IMR-90 (cell line): ENCODE results near the gene AMPD2. TPM values are rescaled to one million over a fixed set of nuclear protein-coding genes. Genes with fewer than 3 reads are reported as not detected.

ENCODE experiments used
- ATAC-seq: fragments of 200-7000 bp; cut with Tn5 transposase; 2 replicates; pipeline ENCODE4 v1.9.1; 2020; ENCODE audit warnings: low read depth, mild to moderate bottlenecking, moderate library complexity
- BruUV-seq: library from RNA; stranded (reverse); fragments of 400-500 nt; replicated peaks from 2 replicates; lab custom pipeline; 2021; lab: Mats Ljungman, UMichigan
- CTCF ChIA-PET: fragments of 300-600 bp; formaldehyde crosslinking; extraction: SDS; loops from one replicate; lab custom pipeline; 2021; ENCODE audit warnings: antibody characterized with exemption; lab: Yijun Ruan, JAX
- POLR2A ChIA-PET: fragments of 300-600 bp; sonication (Branson Sonifier 250); formaldehyde crosslinking; loops from one replicate; lab custom pipeline; 2022; ENCODE audit warnings: antibody characterized with exemption; ENCODE audit not compliant: unreplicated experiment; lab: Charles Lee
- DNase-seq: peaks from one replicate; pipeline ENCODE4 v3.0.0; 2013
- H2AFZ ChIP-seq: replicated peaks from 2 replicates; pipeline ENCODE3; 2013; ENCODE audit warnings: low read length, mild to moderate bottlenecking; ENCODE audit not compliant: poor library complexity
- H2AK5ac ChIP-seq: 2 replicates; pipeline ENCODE4 v1.6.1; 2013; ENCODE audit warnings: low read depth, low read length, inconsistent platforms
- H2AK9ac ChIP-seq: replicated peaks from 2 replicates; pipeline ENCODE3; 2013; ENCODE audit warnings: mild to moderate bottlenecking, low read depth, low read length, moderate library complexity; ENCODE audit not compliant: poor library complexity
- H2BK120ac ChIP-seq: 2 replicates; pipeline ENCODE4 v1.6.1; 2013; ENCODE audit warnings: low read depth, low read length, inconsistent platforms
- H2BK15ac ChIP-seq: 3 replicates; pipeline ENCODE4 v1.6.1; 2013; ENCODE audit warnings: low read depth, low read length, inconsistent platforms
- H2BK20ac ChIP-seq: 2 replicates; pipeline ENCODE4 v1.6.1; 2013; ENCODE audit warnings: low read depth, mild to moderate bottlenecking, inconsistent platforms, low read length, moderate library complexity
- H2BK5ac ChIP-seq: 2 replicates; pipeline ENCODE4 v1.6.1; 2013; ENCODE audit warnings: mild to moderate bottlenecking, low read depth, low read length, inconsistent platforms; ENCODE audit not compliant: poor library complexity, severe bottlenecking
- H3K14ac ChIP-seq: replicated peaks from 2 replicates; pipeline ENCODE4 v1.6.1; 2013; ENCODE audit warnings: low read depth, low read length, inconsistent platforms
- H3K18ac ChIP-seq: 2 replicates; pipeline ENCODE4 v1.6.1; 2013; ENCODE audit warnings: low read depth, low read length, control low read depth
- H3K23ac ChIP-seq: 2 replicates; pipeline ENCODE4 v1.6.1; 2013; ENCODE audit warnings: low read depth, low read length, inconsistent platforms
- H3K27ac ChIP-seq: 2 replicates; pipeline ENCODE4 v1.5.1; 2013; ENCODE audit warnings: mild to moderate bottlenecking, control low read depth, low read length; ENCODE audit not compliant: insufficient read depth
- H3K27me3 ChIP-seq: 2 replicates; pipeline ENCODE4 v1.6.1; 2013; ENCODE audit warnings: low read length; ENCODE audit not compliant: control insufficient read depth, insufficient read depth
- H3K36me3 ChIP-seq: 2 replicates; pipeline ENCODE4 v1.6.1; 2013; ENCODE audit warnings: low read length, mixed read lengths; ENCODE audit not compliant: control insufficient read depth, insufficient read depth
- H3K4ac ChIP-seq: 2 replicates; pipeline ENCODE4 v1.6.1; 2013; ENCODE audit warnings: low read depth, low read length, inconsistent platforms
- H3K4me1 ChIP-seq: 2 replicates; pipeline ENCODE4 v1.6.1; 2013; ENCODE audit warnings: low read length, mixed read lengths; ENCODE audit not compliant: control insufficient read depth, insufficient read depth
- H3K4me2 ChIP-seq: 2 replicates; pipeline ENCODE4 v1.6.1; 2013; ENCODE audit warnings: low read depth, mild to moderate bottlenecking, control low read depth, low read length, moderate library complexity
- H3K4me3 ChIP-seq: 2 replicates; pipeline ENCODE4 v1.5.1; 2013; ENCODE audit warnings: low read depth, mild to moderate bottlenecking, control low read depth, low read length, moderate library complexity; ENCODE audit not compliant: insufficient read depth
- H3K56ac ChIP-seq: 2 replicates; pipeline ENCODE4 v1.6.1; 2013; ENCODE audit warnings: low read length, inconsistent platforms; ENCODE audit not compliant: insufficient read depth; ENCODE audit errors: extremely low read depth
- H3K79me1 ChIP-seq, 2 experiments: 2 replicates each; pipeline ENCODE4 v1.6.1; 2013; ENCODE audit warnings: low read length in 2 of 2, inconsistent platforms in 1 of 2, low read depth in 1 of 2
- H3K9ac ChIP-seq: 2 replicates; pipeline ENCODE4 v1.6.1; 2013; ENCODE audit warnings: low read depth, low read length, control low read depth
- H3K9me1 ChIP-seq: 2 replicates; pipeline ENCODE4 v1.6.1; 2013; ENCODE audit warnings: low read length, inconsistent platforms; ENCODE audit not compliant: insufficient read depth
- H3K9me3 ChIP-seq: 2 replicates; pipeline ENCODE4 v1.6.1; 2013; ENCODE audit warnings: low read length; ENCODE audit not compliant: control insufficient read depth, insufficient read depth
- H4K20me1 ChIP-seq: 2 replicates; pipeline ENCODE4 v1.6.1; 2013; ENCODE audit warnings: low read length, inconsistent platforms; ENCODE audit not compliant: insufficient read depth
- H4K5ac ChIP-seq: 2 replicates; pipeline ENCODE4 v1.6.1; 2013; ENCODE audit warnings: mild to moderate bottlenecking, low read depth, low read length, control low read depth
- H4K8ac ChIP-seq, 2 experiments: 2 replicates each; pipeline ENCODE4 v1.6.1; 2013; ENCODE audit warnings: low read depth in 2 of 2, low read length in 2 of 2, control low read depth in 1 of 2, inconsistent platforms in 1 of 2
- H4K91ac ChIP-seq: 2 replicates; pipeline ENCODE4 v1.6.1; 2013; ENCODE audit warnings: low read depth, low read length, inconsistent platforms; ENCODE audit not compliant: insufficient read depth
- BHLHE40 ChIP-seq: fragments of 150-350 bp; IDR thresholded peaks from 2 replicates; pipeline ENCODE4 v1.6.1; 2016; ENCODE audit warnings: mild to moderate bottlenecking, low read depth, low read length
- CEBPB ChIP-seq: IDR thresholded peaks from 2 replicates; pipeline ENCODE4 v1.6.1; 2012; ENCODE audit warnings: low read depth, low read length, improper control_type of control experiment
- CHD1 ChIP-seq: IDR thresholded peaks from 2 replicates; pipeline ENCODE4 v1.6.1; 2012; ENCODE audit warnings: low read depth, low read length, improper control_type of control experiment
- CTCF ChIP-seq: conservative IDR thresholded peaks from 2 replicates; pipeline ENCODE4 v1.5.1; 2012; ENCODE audit warnings: mild to moderate bottlenecking, low read depth, low read length, improper control_type of control experiment
- MAFK ChIP-seq: IDR thresholded peaks from 2 replicates; pipeline ENCODE4 v1.6.1; 2012; ENCODE audit warnings: low read depth, low read length, improper control_type of control experiment
- MAZ ChIP-seq: IDR thresholded peaks from 2 replicates; pipeline ENCODE4 v1.6.1; 2012; ENCODE audit warnings: low read depth, mild to moderate bottlenecking, low read length, improper control_type of control experiment, moderate library complexity, borderline replicate concordance
- MXI1 ChIP-seq: IDR thresholded peaks from 2 replicates; pipeline ENCODE4 v1.6.1; 2012; ENCODE audit warnings: low read depth, mild to moderate bottlenecking, low read length, moderate library complexity, borderline replicate concordance
- POLR2A ChIP-seq: IDR thresholded peaks from 2 replicates; pipeline ENCODE4 v1.6.1; 2012; ENCODE audit warnings: mild to moderate bottlenecking, low read depth, low read length
- RCOR1 ChIP-seq: IDR thresholded peaks from 2 replicates; pipeline ENCODE4 v1.6.1; 2012; ENCODE audit warnings: mild to moderate bottlenecking, low read length, improper control_type of control experiment; ENCODE audit not compliant: insufficient replicate concordance
- RFX5 ChIP-seq: IDR thresholded peaks from 2 replicates; pipeline ENCODE4 v1.8.0; 2012; ENCODE audit warnings: low read depth, mild to moderate bottlenecking, low read length, moderate library complexity
- USF2 ChIP-seq: fragments of 150-350 bp; IDR thresholded peaks from 2 replicates; pipeline ENCODE4 v1.6.1; 2017; ENCODE audit warnings: mild to moderate bottlenecking, antibody characterized with exemption, low read length, low read depth
- WGBS, 2 experiments: methylation state at CpG; one replicate each; pipeline versions ENCODE4 v1.1.5 to v1.1.7; 2013; ENCODE audit warnings: missing lambda C conversion rate in 2 of 2; ENCODE audit not compliant: insufficient read length in 1 of 2; ENCODE audit errors: extremely low coverage in 2 of 2; 5-methylcytosine and 5-hydroxymethylcytosine counted together
- dilution Hi-C: fragments of 300-500 bp; cut with HindIII; formaldehyde crosslinking; loops from one replicate; pipeline ENCODE4 v1.14.3; 2018; ENCODE audit warnings: low sequenced_read_pairs; ENCODE audit not compliant: unreplicated experiment
- in situ Hi-C: fragments of 300-500 bp; cut with MboI; formaldehyde crosslinking; loops from 3 replicates; pipeline ENCODE4 v1.14.3; 2019; ENCODE audit warnings: low sequenced_read_pairs, inconsistent platforms, mixed read lengths
- intact Hi-C: fragments of 100-400 bp; cut with micrococcal nuclease; formaldehyde crosslinking; loops from 2 replicates; pipeline ENCODE4 v1.10.0; 2022
- polyA plus RNA-seq, 3 experiments: library from polyadenylated mRNA; depleted of rRNA; stranded (reverse); fragments of >200 nt; gene quantifications; 2 replicates each; pipeline ENCODE4 v1.2.3, GENCODE V29; 2012; ENCODE audit warnings: low replicate concordance in 1 of 3
- total RNA-seq: library from RNA; depleted of rRNA; stranded (reverse); fragments of >200 nt; gene quantifications from 2 replicates; pipeline ENCODE4 v1.2.3, GENCODE V29; 2012
- TF ChIP-seq, protein P1 (sequence below): fragments of 150-350 bp; IDR thresholded peaks from 2 replicates; pipeline ENCODE4 v1.6.1; 2016; ENCODE audit warnings: low read depth, mild to moderate bottlenecking, low read length, moderate library complexity, borderline replicate concordance

AMPD2 gene
- total and polyA plus RNA-seq, 2 of the 4 experiments (the other 2 are of a cell fraction) = 61.5 to 103 TPM

- Histone ChIP-seq H2BK20ac (no peak overlapping the region), H4K91ac (no peak overlapping the region), H2AFZ (no peak overlapping the region), H3K36me3 (no peaks in the 10 kb centered on the region), H3K4me1 (peaks cover 2% of the 10 kb centered on the region), H3K27me3 (0 out of 2 replicates have a peak, but pooled peaks cover 3% of the 10 kb centered on the region), H4K5ac (no peak overlapping the region), H3K4ac (no peak overlapping the region), H3K56ac (no peak overlapping the region), H3K14ac (no peak overlapping the region), H3K79me1 (peaks cover 0 to 3% of the 10 kb centered on the region in 2 experiments; a peak in 2 of 4 replicates), H2BK120ac (no peak overlapping the region), H3K4me3 (no peak overlapping the region), H2BK15ac (no peak overlapping the region), H3K9ac (no peak overlapping the region), H3K18ac (no peak overlapping the region), H3K9me1 (peaks cover 2% of the 10 kb centered on the region; the same call in 1 of the 2 replicates), H4K8ac (no peak overlapping the region), H3K23ac (no peak overlapping the region), H2AK5ac (no peak overlapping the region), H2BK5ac (no peak overlapping the region), H3K27ac (no peak overlapping the region), H3K9me3 (no peaks in the 10 kb centered on the region; the same call in 1 of the 2 replicates), H2AK9ac (no peak overlapping the region), H3K4me2 (no peak overlapping the region), H4K20me1 (no peaks in the 10 kb centered on the region)
- TF ChIP-seq MXI1 (no peak), USF2 (no peak), RFX5 (no peak), CHD1 (no peak), BHLHE40 (no peak), POLR2A (no peak), MAFK (no peak), CEBPB (no peak), MAZ (no peak), CTCF (no peak), RCOR1 (no peak)
- TF ChIP-seq, protein P1, sequence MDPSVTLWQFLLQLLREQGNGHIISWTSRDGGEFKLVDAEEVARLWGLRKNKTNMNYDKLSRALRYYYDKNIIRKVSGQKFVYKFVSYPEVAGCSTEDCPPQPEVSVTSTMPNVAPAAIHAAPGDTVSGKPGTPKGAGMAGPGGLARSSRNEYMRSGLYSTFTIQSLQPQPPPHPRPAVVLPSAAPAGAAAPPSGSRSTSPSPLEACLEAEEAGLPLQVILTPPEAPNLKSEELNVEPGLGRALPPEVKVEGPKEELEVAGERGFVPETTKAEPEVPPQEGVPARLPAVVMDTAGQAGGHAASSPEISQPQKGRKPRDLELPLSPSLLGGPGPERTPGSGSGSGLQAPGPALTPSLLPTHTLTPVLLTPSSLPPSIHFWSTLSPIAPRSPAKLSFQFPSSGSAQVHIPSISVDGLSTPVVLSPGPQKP = no peak
- no TSS peak for BruUV-seq
- CTCF ChIA-PET = interaction anchor here (1.2 to 1.3 kb wide), 2 partner anchors 10 to 99 kb away, joined by 3 to 4 read pairs; no protein-coding TSS in a partner anchor
- WGBS, 2 experiments = no CpG with 5 or more reads among the region's 3 CpGs
- dilution Hi-C loops (no loop called here), intact Hi-C loops (no loop called here), in situ Hi-C loops (no loop called here)
- no peak for ATAC-seq
- peak; percentile 40 for DNase-seq
- POLR2A ChIA-PET = no interaction called here
Measured at GRCh38 chr1:109650609-109651008, 31.0 kb downstream of the AMPD2 start.
